ENCODE results near the gene ZNF532. TPM values are rescaled to one million over a fixed set of nuclear protein-coding genes. Genes with fewer than 3 reads are reported as not detected.

The ZNF532 gene
- total and polyA plus RNA-seq, 2 of the 13 experiments (the other 11 are each of a cell fraction or from before 2014, with no cell fraction given) = not detected

DNA sequence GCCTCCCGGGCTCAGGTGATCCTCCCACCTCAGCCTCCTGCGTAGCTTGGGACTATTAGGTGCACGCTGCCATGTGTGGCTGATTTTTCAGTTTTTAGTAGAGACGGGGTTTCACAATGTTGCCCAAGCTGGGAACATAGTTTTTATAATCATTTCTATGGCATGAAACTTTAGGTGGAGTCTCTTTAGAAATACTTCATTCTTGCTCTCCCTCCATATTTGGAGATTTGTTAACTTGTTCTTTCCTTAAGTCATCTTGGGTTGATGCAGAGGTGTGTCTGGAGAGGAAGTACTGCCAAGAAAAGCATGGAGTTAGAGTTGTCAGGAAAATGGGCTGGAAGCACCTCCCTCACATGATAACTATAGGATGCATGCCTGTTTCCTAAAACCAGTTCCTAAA lies 17.4 kb downstream of the ZNF532 start:
- in situ Hi-C loops (cut with HindIII; ENCODE audit: extremely low pct_ligation_motif_present, low pct_unique_long_range_greater_than_20kb) = no loop called here
- 12% methylated on average over 4 of the region's 4 CpGs for WGBS (ENCODE audit: low lambda C conversion rate)
- Histone ChIP-seq H3K9me3 (ENCODE audit: low read length) (no peaks in the 10 kb centered on the region), H4K20me1 (ENCODE audit: insufficient read depth, low read length) (no peaks in the 10 kb centered on the region), H3K4me3 (replicated peaks in 1 of 3; ENCODE audit: insufficient read depth in 1 of 3, low read depth in 2 of 3, low read length in 3 of 3) (no peak overlapping the region), H3K4me2 (ENCODE audit: low read depth, low read length) (no peak overlapping the region), H3K9ac (ENCODE audit: insufficient read depth, low read depth, low read length) (no peak overlapping the region), H2AFZ (ENCODE audit: low read length) (no peak overlapping the region), H3K4me1 (ENCODE audit: insufficient read depth, low read length) (no peaks in the 10 kb centered on the region), H3K27me3 (ENCODE audit: control insufficient read depth in 1 of 2, insufficient read depth in 2 of 2, low read length in 2 of 2) (peaks cover 0 to 22% of the 10 kb centered on the region in 2 experiments; a peak in 2 of 5 replicates), H3K79me2 (ENCODE audit: insufficient read depth, low read length) (no peaks in the 10 kb centered on the region), H3K27ac (ENCODE audit: extremely low read length, insufficient read depth, low read length) (no peak overlapping the region), H3K36me3 (replicated peaks in 1 of 2; ENCODE audit: control insufficient read depth in 1 of 2, insufficient read depth in 2 of 2, low read length in 2 of 2) (no peaks in the 10 kb centered on the region)
- ATAC-seq (no peak), DNase-seq (ENCODE audit: low spot score) (no peak), FAIRE-seq (no peak)
- TF ChIP-seq ZNF567 (CRISPR knock-in tag; IDR thresholded peaks at IDR 0.05; ENCODE audit: borderline replicate concordance) (no peak), ZNF672 (CRISPR knock-in tag; IDR thresholded peaks at IDR 0.05) (no peak), ZNF564 (CRISPR knock-in tag; IDR thresholded peaks at IDR 0.05) (no peak), CBX2 (IDR thresholded peaks at IDR 0.05; ENCODE audit: low read depth, low read length) (no peak), CBX2 (CRISPR knock-in tag; IDR thresholded peaks at IDR 0.05; ENCODE audit: low read depth) (no peak), SMYD3 (CRISPR knock-in tag; IDR thresholded peaks at IDR 0.05) (no peak)
- TF ChIP-seq, protein P1, sequence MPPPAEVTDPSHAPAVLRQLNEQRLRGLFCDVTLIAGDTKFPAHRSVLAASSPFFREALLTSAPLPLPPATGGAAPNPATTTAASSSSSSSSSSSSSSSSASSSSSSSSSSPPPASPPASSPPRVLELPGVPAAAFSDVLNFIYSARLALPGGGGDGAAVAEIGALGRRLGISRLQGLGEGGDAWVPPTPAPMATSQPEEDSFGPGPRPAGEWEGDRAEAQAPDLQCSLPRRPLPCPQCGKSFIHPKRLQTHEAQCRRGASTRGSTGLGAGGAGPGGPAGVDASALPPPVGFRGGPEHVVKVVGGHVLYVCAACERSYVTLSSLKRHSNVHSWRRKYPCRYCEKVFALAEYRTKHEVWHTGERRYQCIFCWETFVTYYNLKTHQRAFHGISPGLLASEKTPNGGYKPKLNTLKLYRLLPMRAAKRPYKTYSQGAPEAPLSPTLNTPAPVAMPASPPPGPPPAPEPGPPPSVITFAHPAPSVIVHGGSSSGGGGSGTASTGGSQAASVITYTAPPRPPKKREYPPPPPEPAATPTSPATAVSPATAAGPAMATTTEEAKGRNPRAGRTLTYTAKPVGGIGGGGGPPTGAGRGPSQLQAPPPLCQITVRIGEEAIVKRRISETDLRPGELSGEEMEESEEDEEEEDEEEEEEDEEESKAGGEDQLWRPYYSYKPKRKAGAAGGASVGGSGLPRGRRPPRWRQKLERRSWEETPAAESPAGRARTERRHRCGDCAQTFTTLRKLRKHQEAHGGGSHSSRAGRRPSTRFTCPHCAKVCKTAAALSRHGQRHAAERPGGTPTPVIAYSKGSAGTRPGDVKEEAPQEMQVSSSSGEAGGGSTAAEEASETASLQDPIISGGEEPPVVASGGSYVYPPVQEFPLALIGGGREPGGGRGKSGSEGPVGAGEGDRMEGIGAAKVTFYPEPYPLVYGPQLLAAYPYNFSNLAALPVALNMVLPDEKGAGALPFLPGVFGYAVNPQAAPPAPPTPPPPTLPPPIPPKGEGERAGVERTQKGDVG (CRISPR knock-in tag; IDR thresholded peaks at IDR 0.05; ENCODE audit: borderline replicate concordance) = no peak
- intact Hi-C loops (cut with micrococcal nuclease; ENCODE audit: unreplicated experiment) = no loop called here
- no TSS peak for BruUV-seq (replicated peaks)
- ChIA-PET CTCF (ENCODE audit: low intra/inter-chr PET ratio, low total read pairs) (no interaction called here), POLR2A (no interaction called here)
